K562 (cell line): ENCODE measurements around the gene ATP2B1. TPM values are rescaled to one million over a fixed set of nuclear protein-coding genes. Genes with fewer than 3 reads are reported as not detected.

Experiments
- ARID1B ChIP-seq: fragments of 450-650 bp; IDR thresholded peaks from 2 replicates; pipeline ENCODE4 v1.6.1; 2016; ENCODE audit warnings: antibody characterized with exemption, mild to moderate bottlenecking, inconsistent platforms
- CCNT2 ChIP-seq: IDR thresholded peaks from 2 replicates; pipeline ENCODE4 v1.6.1; 2011; ENCODE audit warnings: borderline replicate concordance, low read depth, mild to moderate bottlenecking, moderate library complexity, mixed read lengths, low read length; ENCODE audit not compliant: insufficient read length; ENCODE audit errors: extremely low read depth
- DNMT1 ChIP-seq: fragments of 450-650 bp; IDR thresholded peaks from 2 replicates; pipeline ENCODE4 v1.6.1; 2016; ENCODE audit warnings: antibody characterized with exemption, mild to moderate bottlenecking
- EHMT2 ChIP-seq: fragments of 450-650 bp; IDR thresholded peaks from 2 replicates; pipeline ENCODE4 v1.6.1; 2018; ENCODE audit warnings: antibody characterized with exemption
- FOS ChIP-seq: IDR thresholded peaks from 3 replicates; pipeline ENCODE4 v1.6.1; 2011; ENCODE audit not compliant: insufficient read length; ENCODE audit errors: extremely low read depth
- LARP7 ChIP-seq: fragments of 450-650 bp; IDR thresholded peaks from 2 replicates; pipeline ENCODE4 v1.6.1; 2016
- MEIS2 ChIP-seq: fragments of 450-650 bp; IDR thresholded peaks from 2 replicates; pipeline ENCODE4 v1.6.1; 2014; ENCODE audit warnings: mild to moderate bottlenecking; ENCODE audit not compliant: partially characterized antibody
- RBM39 ChIP-seq: fragments of 200-400 bp; formaldehyde crosslinking; optimal IDR thresholded peaks from 2 replicates; pipeline ENCODE3; 2018; ENCODE audit warnings: low read depth, low read length
- SP1 ChIP-seq: sonication (generic); formaldehyde crosslinking; IDR thresholded peaks from 2 replicates; pipeline ENCODE4 v1.8.1; 2022; ENCODE audit warnings: mild to moderate bottlenecking, missing genetic modification reagents
- SREBF1 ChIP-seq: fragments of 150-350 bp; IDR thresholded peaks from 2 replicates; pipeline ENCODE4 v1.6.1; 2014; ENCODE audit warnings: antibody characterized with exemption, low read depth, low read length, borderline replicate concordance
- TAF9B ChIP-seq: fragments of 450-650 bp; IDR thresholded peaks from 2 replicates; pipeline ENCODE4 v1.6.1; 2018; ENCODE audit warnings: mild to moderate bottlenecking; ENCODE audit not compliant: partially characterized antibody
- TARDBP ChIP-seq: fragments of 450-650 bp; IDR thresholded peaks from 2 replicates; pipeline ENCODE4 v1.6.1; 2016
- TBL1XR1 ChIP-seq, 2 experiments: IDR thresholded peaks; 2 replicates each; pipeline ENCODE4 v1.6.1; 2012; ENCODE audit warnings: improper control_type of control experiment in 2 of 2, low read length in 2 of 2, mild to moderate bottlenecking in 1 of 2
- TOE1 ChIP-seq, 2 experiments: fragments of 450-650 bp in 1 of 2; sonication (generic) in 1 of 2; formaldehyde crosslinking in 1 of 2; IDR thresholded peaks; 2 replicates each; pipeline versions ENCODE4 v1.7.1 to v1.8.0; 2016 to 2022; ENCODE audit warnings: borderline replicate concordance in 2 of 2, mild to moderate bottlenecking in 2 of 2, antibody characterized with exemption in 1 of 2, inconsistent platforms in 1 of 2, low read depth in 1 of 2, missing genetic modification reagents in 1 of 2, moderate library complexity in 1 of 2
- ZKSCAN8 ChIP-seq: fragments of 200-800 bp; sonication (Bioruptor generic); IDR thresholded peaks from 2 replicates; pipeline ENCODE4 v1.6.1; 2016; ENCODE audit warnings: missing genetic modification characterization, missing compliant biosample characterization
- ZNF780A ChIP-seq: fragments of 250-450 bp; sonication (Bioruptor Pico); IDR thresholded peaks from 2 replicates; pipeline ENCODE4 v1.5.0; 2021; ENCODE audit warnings: mild to moderate bottlenecking
- polyA plus RNA-seq, 8 experiments: library from polyadenylated mRNA; depleted of rRNA in 4 of 8; stranded (reverse) in 5 of 8; unstranded in 3 of 8; fragments of >200 nt; fragmentation: Nextera tagmentation in 2 of 8; fragmentation: Illumina TruSeq in 1 of 8; extraction: Ambion mirVana in 2 of 8; extraction: Trizol in 1 of 8; gene quantifications; 2 replicates each; pipeline versions ENCODE4 v1.2.1 to v1.2.3, GENCODE V29; 2011 to 2014; ENCODE audit warnings: inconsistent platforms in 1 of 8, missing spikeins in 1 of 8
- total RNA-seq, 7 experiments: library from RNA; depleted of rRNA in 6 of 7; stranded (reverse); fragments of >200 nt in 6 of 7; fragmentation: Illumina TruSeq in 2 of 7; extraction: Trizol in 2 of 7; gene quantifications; 2 replicates each; pipeline versions ENCODE4 v1.2.1 to v1.2.3, GENCODE V29; 2011 to 2021; ENCODE audit warnings: low replicate concordance in 1 of 7
- TF ChIP-seq, protein P1 (sequence below): fragments of 450-650 bp; IDR thresholded peaks from 2 replicates; pipeline ENCODE4 v1.7.1; 2018; ENCODE audit warnings: mild to moderate bottlenecking, low read depth; ENCODE audit not compliant: partially characterized antibody
- TF ChIP-seq, protein P2 (sequence below): fragments of 450-650 bp; IDR thresholded peaks from 2 replicates; pipeline ENCODE4 v1.6.1; 2017; ENCODE audit warnings: antibody characterized with exemption, mild to moderate bottlenecking
- TF ChIP-seq, protein P3 (sequence below), 2 experiments: fragments of 450-650 bp; conservative IDR thresholded peaks; 2 replicates each; pipeline ENCODE4 v1.6.1; 2017; ENCODE audit warnings: mild to moderate bottlenecking in 2 of 2, moderate library complexity in 2 of 2

Gene ATP2B1
- total and polyA plus RNA-seq, 9 of the 15 experiments (the other 6 are each of a cell fraction or from before 2014, with no cell fraction given), result 8.6 to 39.0 (median 27.8) TPM

DNA sequence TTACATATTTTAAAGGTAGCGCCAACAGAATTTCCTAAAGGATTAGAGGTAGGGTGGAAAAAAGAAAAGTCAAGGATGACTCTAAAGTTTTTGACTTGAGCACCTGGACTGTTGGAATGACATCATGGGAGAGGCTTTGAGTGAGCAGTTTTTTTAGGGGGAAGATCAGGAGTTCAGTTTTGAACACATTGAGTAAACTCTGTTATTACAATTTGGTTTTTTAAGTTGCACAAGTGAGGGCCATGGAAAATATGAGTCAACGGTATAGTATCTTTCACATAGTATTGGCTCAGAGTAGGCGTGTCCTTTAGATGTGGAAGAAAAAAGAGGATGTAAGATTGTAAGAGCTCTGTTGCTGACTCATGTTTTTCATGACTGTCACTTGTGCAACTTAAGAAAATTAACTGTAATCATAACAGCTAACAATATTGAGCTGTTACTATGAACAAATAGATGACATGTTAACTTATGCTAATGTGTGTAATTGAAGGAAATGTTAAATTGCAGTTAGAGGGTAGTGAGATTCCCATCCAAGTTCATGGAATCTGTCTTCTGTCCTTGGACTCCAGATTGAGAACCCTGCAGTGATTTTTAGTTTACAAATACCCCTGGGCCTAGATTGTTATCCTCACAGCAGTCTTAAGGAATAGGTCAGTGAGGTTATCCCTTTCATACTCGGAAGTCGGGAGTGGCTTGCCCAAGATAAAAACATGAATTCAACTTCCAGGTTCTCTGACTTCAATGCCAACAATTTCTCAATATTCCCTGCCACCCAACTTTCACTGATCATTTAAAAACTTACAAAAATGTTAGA, 48.2 kb upstream of the ATP2B1 start (continued):
- no peak for TF ChIP-seq DNMT1
- peak; percentile 45 for TF ChIP-seq EHMT2
- TF ChIP-seq FOS, result peak; percentile 65
- peak; percentile 53; the same call in 1 of the 2 replicates for TF ChIP-seq SP1 (CRISPR knock-in tag)
- TF ChIP-seq TOE1 (IDR thresholded peaks at IDR 0.05; ENCODE audit: borderline replicate concordance), result peak; percentile 46; the same call in 1 of the 2 replicates
- TF ChIP-seq TOE1 (CRISPR knock-in tag; IDR thresholded peaks at IDR 0.05; ENCODE audit: borderline replicate concordance, low read depth), result no peak
- peak; percentile 74 for TF ChIP-seq MEIS2
- peak; percentile 91 for TF ChIP-seq CCNT2
- no peak for TF ChIP-seq SREBF1
- TF ChIP-seq ZKSCAN8 (CRISPR knock-in tag), result 0 out of 2 replicates have a peak, but pooled peaks have one; percentile 43
- TF ChIP-seq, protein P1, sequence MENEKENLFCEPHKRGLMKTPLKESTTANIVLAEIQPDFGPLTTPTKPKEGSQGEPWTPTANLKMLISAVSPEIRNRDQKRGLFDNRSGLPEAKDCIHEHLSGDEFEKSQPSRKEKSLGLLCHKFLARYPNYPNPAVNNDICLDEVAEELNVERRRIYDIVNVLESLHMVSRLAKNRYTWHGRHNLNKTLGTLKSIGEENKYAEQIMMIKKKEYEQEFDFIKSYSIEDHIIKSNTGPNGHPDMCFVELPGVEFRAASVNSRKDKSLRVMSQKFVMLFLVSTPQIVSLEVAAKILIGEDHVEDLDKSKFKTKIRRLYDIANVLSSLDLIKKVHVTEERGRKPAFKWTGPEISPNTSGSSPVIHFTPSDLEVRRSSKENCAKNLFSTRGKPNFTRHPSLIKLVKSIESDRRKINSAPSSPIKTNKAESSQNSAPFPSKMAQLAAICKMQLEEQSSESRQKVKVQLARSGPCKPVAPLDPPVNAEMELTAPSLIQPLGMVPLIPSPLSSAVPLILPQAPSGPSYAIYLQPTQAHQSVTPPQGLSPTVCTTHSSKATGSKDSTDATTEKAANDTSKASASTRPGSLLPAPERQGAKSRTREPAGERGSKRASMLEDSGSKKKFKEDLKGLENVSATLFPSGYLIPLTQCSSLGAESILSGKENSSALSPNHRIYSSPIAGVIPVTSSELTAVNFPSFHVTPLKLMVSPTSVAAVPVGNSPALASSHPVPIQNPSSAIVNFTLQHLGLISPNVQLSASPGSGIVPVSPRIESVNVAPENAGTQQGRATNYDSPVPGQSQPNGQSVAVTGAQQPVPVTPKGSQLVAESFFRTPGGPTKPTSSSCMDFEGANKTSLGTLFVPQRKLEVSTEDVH, result peak; percentile 49
- TF ChIP-seq RBM39, result no peak
- TF ChIP-seq ZNF780A (CRISPR knock-in tag), result no peak
- TF ChIP-seq, protein P2, sequence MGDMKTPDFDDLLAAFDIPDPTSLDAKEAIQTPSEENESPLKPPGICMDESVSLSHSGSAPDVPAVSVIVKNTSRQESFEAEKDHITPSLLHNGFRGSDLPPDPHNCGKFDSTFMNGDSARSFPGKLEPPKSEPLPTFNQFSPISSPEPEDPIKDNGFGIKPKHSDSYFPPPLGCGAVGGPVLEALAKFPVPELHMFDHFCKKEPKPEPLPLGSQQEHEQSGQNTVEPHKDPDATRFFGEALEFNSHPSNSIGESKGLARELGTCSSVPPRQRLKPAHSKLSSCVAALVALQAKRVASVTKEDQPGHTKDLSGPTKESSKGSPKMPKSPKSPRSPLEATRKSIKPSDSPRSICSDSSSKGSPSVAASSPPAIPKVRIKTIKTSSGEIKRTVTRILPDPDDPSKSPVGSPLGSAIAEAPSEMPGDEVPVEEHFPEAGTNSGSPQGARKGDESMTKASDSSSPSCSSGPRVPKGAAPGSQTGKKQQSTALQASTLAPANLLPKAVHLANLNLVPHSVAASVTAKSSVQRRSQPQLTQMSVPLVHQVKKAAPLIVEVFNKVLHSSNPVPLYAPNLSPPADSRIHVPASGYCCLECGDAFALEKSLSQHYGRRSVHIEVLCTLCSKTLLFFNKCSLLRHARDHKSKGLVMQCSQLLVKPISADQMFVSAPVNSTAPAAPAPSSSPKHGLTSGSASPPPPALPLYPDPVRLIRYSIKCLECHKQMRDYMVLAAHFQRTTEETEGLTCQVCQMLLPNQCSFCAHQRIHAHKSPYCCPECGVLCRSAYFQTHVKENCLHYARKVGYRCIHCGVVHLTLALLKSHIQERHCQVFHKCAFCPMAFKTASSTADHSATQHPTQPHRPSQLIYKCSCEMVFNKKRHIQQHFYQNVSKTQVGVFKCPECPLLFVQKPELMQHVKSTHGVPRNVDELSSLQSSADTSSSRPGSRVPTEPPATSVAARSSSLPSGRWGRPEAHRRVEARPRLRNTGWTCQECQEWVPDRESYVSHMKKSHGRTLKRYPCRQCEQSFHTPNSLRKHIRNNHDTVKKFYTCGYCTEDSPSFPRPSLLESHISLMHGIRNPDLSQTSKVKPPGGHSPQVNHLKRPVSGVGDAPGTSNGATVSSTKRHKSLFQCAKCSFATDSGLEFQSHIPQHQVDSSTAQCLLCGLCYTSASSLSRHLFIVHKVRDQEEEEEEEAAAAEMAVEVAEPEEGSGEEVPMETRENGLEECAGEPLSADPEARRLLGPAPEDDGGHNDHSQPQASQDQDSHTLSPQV, result no peak
- TF ChIP-seq LARP7, result no peak
- peak in 1 of 2 experiments; percentile 63; a peak in 1 of 4 replicates for TF ChIP-seq TBL1XR1 (IDR thresholded peaks at IDR 0.05; ENCODE audit: low read length in 2 of 2)
- TF ChIP-seq, protein P3, sequence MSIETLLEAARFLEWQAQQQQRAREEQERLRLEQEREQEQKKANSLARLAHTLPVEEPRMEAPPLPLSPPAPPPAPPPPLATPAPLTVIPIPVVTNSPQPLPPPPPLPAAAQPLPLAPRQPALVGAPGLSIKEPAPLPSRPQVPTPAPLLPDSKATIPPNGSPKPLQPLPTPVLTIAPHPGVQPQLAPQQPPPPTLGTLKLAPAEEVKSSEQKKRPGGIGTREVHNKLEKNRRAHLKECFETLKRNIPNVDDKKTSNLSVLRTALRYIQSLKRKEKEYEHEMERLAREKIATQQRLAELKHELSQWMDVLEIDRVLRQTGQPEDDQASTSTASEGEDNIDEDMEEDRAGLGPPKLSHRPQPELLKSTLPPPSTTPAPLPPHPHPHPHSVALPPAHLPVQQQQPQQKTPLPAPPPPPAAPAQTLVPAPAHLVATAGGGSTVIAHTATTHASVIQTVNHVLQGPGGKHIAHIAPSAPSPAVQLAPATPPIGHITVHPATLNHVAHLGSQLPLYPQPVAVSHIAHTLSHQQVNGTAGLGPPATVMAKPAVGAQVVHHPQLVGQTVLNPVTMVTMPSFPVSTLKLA (conservative IDR thresholded peaks at IDR 0.05), result peak; percentile 8 to 33; a peak in 1 of 4 replicates
- TF ChIP-seq TARDBP, result peak; percentile 52; the same call in 1 of the 2 replicates
- peak; percentile 53 for TF ChIP-seq TAF9B
- peak; percentile 89 for TF ChIP-seq ARID1B
